ENCODE measurements around the gene NAGPA. TPM values are rescaled to one million over a fixed set of nuclear protein-coding genes. Genes with fewer than 3 reads are reported as not detected.

Gene NAGPA
- polyA plus RNA-seq, 1 of the 3 experiments (the other 2 are of a cell fraction) = 16.5 TPM

- WGBS (ENCODE audit: low lambda C conversion rate) = 44% methylated on average over 6 of the region's 14 CpGs
- H3K27ac ChIP-seq (ENCODE audit: low read depth in 2 of 2, low read length in 1 of 2) = no peak overlapping the region
- peaks cover 0 to 5% of the 10 kb centered on the region in 2 experiments; a peak in 1 of 4 replicates for H3K4me1 ChIP-seq (ENCODE audit: control insufficient read depth in 1 of 2, insufficient read depth in 2 of 2, low read depth in 1 of 2, low read length in 1 of 2)
- no peak overlapping the region for H2AFZ ChIP-seq (ENCODE audit: low read depth)
- H3K4me2 ChIP-seq = no peak overlapping the region
- CTCF ChIA-PET = no interaction called here
- no peaks in the 10 kb centered on the region for H4K20me1 ChIP-seq (ENCODE audit: insufficient read depth)
- H3K9me3 ChIP-seq = no peaks in the 10 kb centered on the region
- no peaks in the 10 kb centered on the region for H3K79me2 ChIP-seq (ENCODE audit: insufficient read depth)
- no peak overlapping the region for H3K9ac ChIP-seq
- no peak for DNase-seq
- no peak overlapping the region for H3K4me3 ChIP-seq (ENCODE audit: low read depth in 2 of 2, low read length in 1 of 2)
- peaks cover 21% of the 10 kb centered on the region for H3K27me3 ChIP-seq (ENCODE audit: insufficient read depth)
- no peaks in the 10 kb centered on the region for H3K36me3 ChIP-seq (replicated peaks in 1 of 2; ENCODE audit: control insufficient read depth in 1 of 2, insufficient read depth in 2 of 2, low read length in 1 of 2)
- POLR2A ChIA-PET = no interaction called here
- TF ChIP-seq JUND (IDR thresholded peaks at IDR 0.05) = no peak
- no peak for TF ChIP-seq CHD2 (IDR thresholded peaks at IDR 0.05; ENCODE audit: low read length, partially characterized antibody)
- TF ChIP-seq REST (IDR thresholded peaks at IDR 0.05; ENCODE audit: low read depth, low read length) = no peak
- TF ChIP-seq POLR2AphosphoS5 (IDR thresholded peaks at IDR 0.05; ENCODE audit: low read depth, low read length) = no peak
- TF ChIP-seq RAD21 (IDR thresholded peaks at IDR 0.05; ENCODE audit: low read length) = no peak
- no peak for TF ChIP-seq RFX5 (IDR thresholded peaks at IDR 0.05; ENCODE audit: low read length)
- no peak for TF ChIP-seq FOXJ3 (CRISPR knock-in tag; IDR thresholded peaks at IDR 0.05)
- TF ChIP-seq RXRA (IDR thresholded peaks at IDR 0.05; ENCODE audit: borderline replicate concordance, low read depth) = no peak
- no peak for TF ChIP-seq MAX (IDR thresholded peaks at IDR 0.05; ENCODE audit: low read depth)
- TF ChIP-seq SMC3 (IDR thresholded peaks at IDR 0.05; ENCODE audit: low read depth, low read length) = no peak
- no peak for TF ChIP-seq EZH2phosphoT487 (IDR thresholded peaks at IDR 0.05; ENCODE audit: borderline replicate concordance, low read depth)
- TF ChIP-seq IRF3 (IDR thresholded peaks at IDR 0.05; ENCODE audit: low read depth, low read length) = no peak
- TF ChIP-seq MEF2A (IDR thresholded peaks at IDR 0.05; ENCODE audit: borderline replicate concordance, low read depth) = no peak
- no peak for TF ChIP-seq GABPA (IDR thresholded peaks at IDR 0.05; ENCODE audit: low read depth)
- TF ChIP-seq GATA2 (CRISPR knock-in tag; IDR thresholded peaks at IDR 0.05) = no peak
- TF ChIP-seq TEAD4 (IDR thresholded peaks at IDR 0.05; ENCODE audit: borderline replicate concordance, insufficient read depth) = no peak
- no peak for TF ChIP-seq SIN3A (IDR thresholded peaks at IDR 0.05; ENCODE audit: borderline replicate concordance, low read depth, low read length)
- TF ChIP-seq USF2 (IDR thresholded peaks at IDR 0.05; ENCODE audit: borderline replicate concordance, low read depth, low read length) = no peak
- TF ChIP-seq CTCF (IDR thresholded peaks at IDR 0.05) = no peak
- TF ChIP-seq NRF1 (IDR thresholded peaks at IDR 0.05; ENCODE audit: low read depth, low read length) = no peak
- H3F3A ChIP-seq (replicated peaks; ENCODE audit: insufficient read depth) = no peaks in the 10 kb centered on the region
- no peaks in the 10 kb centered on the region for H3K9me2 ChIP-seq
Observed at GRCh38 chr16:4991754-4992153, 42.0 kb downstream of the NAGPA start.

Data from SK-N-SH (cell line).